ENCODE data around the gene ARFGAP1.

DNA sequence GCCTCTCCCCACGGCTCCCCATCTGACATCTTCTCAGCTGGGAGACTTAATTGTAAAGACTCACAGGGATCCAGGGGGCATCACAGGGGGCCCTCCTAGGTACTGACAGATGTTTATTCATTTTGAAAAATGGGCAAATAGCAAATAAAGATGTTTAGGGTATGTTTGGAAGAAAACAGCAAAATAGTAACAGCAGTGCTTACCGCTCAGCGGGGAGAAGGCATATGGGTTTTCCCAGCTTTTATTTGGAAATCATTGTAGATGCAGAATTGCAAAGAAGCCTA lies 39.6 kb upstream of the ARFGAP1 start:
- TF ChIP-seq POLR2A (IDR thresholded peaks at IDR 0.05; ENCODE audit: low read depth, low read length): no peak
- TF ChIP-seq SPI1 (IDR thresholded peaks at IDR 0.05; ENCODE audit: low read depth, low read length): no peak
- TF ChIP-seq POLR2AphosphoS5 (IDR thresholded peaks at IDR 0.05; ENCODE audit: low read depth, low read length): no peak
- TF ChIP-seq TAF1 (IDR thresholded peaks at IDR 0.05; ENCODE audit: low read depth, low read length): no peak
- TF ChIP-seq POU2F2 (IDR thresholded peaks at IDR 0.05; ENCODE audit: low read depth, low read length): no peak
- no peak for TF ChIP-seq PAX5 (IDR thresholded peaks at IDR 0.05; ENCODE audit: insufficient read depth, low read length, severe bottlenecking)

All from GM12891 (cell line).